CD4-positive, alpha-beta T cell treated with Interleukin-1 beta for 1 hour (primary cell): ENCODE measurements around the gene RASAL3.

Source experiments
- DNase-seq, 2 donors: peaks; one replicate each; pipeline ENCODE4 v3.0.0-alpha.2; 2020 to 2022

Gene RASAL3

GRCh38 chr19:15471639-15472101 lies 7.3 kb upstream of the RASAL3 start:
- DNase-seq: no peak

DNA sequence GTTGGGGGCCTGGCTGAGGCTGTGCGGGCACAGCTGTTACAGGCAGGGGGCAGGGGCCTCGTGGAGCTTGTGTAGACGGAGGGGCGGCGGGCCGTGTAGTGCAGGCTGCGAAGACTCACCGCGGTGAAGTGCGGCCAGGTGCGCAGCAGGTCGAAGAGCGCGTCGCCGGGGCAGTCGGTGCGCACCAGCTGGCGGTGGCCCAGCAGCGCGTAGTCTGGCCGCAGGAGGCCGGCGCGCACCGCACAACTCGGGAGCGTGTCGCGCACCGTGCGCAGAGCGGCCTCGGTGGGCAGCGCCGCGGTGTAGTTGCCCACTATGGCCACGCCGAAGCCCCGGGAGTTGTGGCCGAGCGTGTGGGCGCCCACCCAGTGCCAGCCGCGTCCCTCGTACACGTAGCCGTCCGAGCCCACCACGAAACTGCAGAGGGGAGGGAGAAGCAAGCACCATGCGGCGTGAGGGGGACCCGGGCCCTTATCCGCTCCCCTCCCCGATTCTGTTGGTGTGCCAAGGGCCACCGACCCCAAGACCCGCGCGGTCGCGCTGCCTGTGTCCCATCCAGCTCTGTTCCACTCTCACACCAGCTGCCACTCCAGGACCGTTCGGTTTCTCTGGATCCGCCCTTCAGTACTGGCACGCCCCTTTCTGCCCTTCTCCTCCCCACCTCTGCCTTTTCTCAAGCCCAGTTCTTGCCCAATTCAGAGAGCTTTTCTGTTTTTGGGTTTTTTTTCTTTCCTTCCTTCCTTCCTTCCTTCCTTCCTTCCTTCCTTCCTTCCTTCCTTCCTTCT lies 5.4 kb upstream of the RASAL3 start:
- peak in 1 of 2 donors; percentile 37 for DNase-seq

DNA sequence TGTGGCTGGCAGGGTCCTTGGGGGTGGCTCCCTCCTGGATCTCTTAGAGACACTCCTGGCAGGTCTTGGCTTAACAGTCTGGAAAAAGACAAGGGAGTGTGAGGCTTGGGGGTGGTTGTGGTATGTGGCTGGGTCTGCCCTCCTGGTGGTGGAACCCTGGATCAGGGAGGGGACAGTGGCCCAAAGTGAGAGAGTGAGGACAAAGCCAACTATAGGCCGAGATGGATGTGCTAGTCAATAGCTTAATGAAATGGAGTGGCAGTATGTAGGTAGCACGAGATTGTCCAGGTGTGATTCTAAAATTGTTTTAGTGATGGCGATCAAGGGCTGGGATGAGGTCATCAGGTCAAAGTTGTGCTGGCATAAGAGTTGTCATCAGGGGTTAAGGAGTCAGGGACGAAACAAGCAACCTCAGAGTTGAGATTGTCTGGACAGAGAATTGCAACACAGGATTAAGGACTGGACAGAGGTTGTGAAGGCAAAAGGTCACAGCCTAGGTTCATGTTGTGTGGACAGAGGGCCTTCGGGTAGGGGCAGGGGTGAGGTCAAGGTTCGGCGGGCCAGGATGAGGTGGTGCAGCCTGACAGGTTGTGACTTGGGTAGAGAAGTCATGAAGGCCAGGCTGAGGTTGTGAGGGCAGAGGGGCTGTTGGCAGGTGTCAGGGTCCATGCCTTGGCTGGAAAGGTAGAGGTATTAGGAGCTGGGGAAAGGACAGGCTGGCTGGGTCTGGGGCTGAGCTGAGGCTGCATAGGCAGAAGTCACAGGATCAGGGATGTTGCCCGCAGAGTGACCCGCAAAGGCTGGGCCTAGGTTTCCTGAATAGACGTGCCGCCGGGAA lies 4.5 kb upstream of the RASAL3 start:
- DNase-seq: no peak

DNA sequence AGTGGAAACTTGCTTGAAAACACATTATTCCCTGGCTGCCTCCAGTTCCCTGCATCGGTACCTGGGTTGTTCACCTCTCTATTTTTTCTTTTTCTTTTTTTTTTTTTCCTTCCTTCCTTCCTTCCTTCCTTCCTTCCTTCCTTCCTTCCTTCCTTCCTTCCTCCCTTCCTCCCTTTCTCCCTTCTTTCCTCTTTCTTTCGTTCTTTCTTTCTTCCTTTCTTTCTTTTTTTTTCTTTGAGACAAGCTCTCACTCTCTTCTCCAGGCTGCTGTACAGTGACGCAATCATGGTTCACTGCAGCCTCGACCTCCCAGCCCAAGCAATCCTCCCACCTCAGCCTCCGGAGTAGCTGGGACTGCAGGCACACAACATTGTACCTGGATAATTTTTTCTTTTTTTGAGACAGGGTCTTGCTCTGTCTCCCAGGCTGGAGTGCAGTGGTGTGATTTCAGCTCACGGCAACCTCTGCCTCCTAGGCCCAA lies 3.4 kb upstream of the RASAL3 start:
- no peak for DNase-seq

DNA sequence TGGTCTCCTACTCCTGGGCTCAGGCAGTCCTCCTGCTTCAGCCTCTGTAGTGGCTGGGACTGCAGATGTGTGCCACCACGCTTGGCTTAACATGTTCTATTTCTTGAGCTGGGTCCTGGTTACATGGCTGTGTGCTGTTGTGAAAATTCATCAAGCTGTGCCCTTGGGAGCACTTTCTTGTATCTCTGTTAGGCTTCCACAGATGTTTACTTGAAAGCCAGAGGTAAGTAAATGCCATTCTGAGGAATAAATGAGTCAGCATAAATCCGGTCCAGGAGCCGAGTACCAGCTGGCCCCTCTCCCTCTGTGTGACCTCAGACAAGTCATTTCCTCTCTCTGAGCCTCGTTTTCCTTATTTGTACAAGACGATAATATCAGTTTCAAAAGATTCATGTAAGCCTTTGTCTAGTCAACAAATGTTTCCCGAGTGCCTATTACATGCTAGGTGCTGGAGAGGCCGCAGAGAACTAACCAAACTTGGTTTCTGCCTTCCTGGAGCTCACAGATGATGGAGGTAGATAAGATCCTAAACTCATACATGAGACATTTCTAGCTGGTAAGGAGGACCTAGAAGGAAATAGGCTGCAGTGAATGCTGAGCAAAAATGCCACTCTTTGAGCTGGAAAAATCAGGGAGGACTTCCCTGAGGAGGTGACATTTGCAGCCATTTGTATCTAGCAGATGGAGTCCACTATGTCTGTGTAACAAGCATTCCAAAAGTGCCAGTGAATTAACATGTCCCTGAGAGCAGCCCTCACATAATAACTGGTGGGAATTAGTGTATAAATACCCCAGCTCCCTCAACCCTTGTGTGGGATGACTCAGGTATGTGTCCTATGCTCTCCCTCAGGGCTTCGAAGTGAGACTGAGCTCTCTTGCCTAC lies 2.7 kb upstream of the RASAL3 start:
- peak; percentile 52 to 72 for DNase-seq

DNA sequence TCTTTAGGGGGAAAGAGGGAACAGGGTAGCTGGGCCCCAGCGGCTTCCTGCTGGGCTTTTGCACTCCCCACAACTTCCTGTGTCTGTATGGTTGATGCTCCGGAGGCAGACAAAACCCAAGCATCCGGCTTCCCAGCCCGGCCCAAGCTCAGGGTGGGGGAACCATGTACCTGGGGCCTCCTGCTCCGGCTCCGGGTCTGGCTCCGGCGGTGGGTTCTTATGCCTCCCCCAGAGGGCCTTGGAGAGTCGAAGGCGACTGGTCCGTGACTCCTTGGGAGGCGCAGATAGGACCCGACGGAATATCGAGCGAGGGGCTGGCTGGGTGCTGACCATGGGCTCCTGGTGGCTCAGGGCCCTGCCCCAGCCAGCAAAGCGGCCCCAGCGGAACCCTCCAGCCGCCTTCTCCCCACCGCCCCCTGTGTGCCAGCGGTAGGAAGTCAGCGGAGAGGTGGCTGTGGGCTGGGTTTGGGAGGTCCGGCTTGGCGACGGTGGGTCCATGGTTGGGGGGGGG lies 428 bp downstream of the RASAL3 start:
- DNase-seq: peak; percentile 79 to 84

GRCh38 chr19:15461694-15462093 lies 2.6 kb downstream of the RASAL3 start:
- DNase-seq: no peak

- no peak for DNase-seq
These were observed 6.5 kb downstream of the RASAL3 start for GRCh38 chr19:15457701-15458484.

GRCh38 chr19:15456871-15457700 lies 7.3 kb downstream of the RASAL3 start:
- no peak for DNase-seq

- no peak for DNase-seq
These were observed 7.9 kb downstream of the RASAL3 start for GRCh38 chr19:15456441-15456840.

GRCh38 chr19:15455996-15456395 lies 8.3 kb downstream of the RASAL3 start:
- no peak for DNase-seq

GRCh38 chr19:15453906-15454860 lies 10.2 kb downstream of the RASAL3 start:
- DNase-seq: no peak

- DNase-seq: no peak
These were observed 11.2 kb downstream of the RASAL3 start for GRCh38 chr19:15453091-15453578.

DNA sequence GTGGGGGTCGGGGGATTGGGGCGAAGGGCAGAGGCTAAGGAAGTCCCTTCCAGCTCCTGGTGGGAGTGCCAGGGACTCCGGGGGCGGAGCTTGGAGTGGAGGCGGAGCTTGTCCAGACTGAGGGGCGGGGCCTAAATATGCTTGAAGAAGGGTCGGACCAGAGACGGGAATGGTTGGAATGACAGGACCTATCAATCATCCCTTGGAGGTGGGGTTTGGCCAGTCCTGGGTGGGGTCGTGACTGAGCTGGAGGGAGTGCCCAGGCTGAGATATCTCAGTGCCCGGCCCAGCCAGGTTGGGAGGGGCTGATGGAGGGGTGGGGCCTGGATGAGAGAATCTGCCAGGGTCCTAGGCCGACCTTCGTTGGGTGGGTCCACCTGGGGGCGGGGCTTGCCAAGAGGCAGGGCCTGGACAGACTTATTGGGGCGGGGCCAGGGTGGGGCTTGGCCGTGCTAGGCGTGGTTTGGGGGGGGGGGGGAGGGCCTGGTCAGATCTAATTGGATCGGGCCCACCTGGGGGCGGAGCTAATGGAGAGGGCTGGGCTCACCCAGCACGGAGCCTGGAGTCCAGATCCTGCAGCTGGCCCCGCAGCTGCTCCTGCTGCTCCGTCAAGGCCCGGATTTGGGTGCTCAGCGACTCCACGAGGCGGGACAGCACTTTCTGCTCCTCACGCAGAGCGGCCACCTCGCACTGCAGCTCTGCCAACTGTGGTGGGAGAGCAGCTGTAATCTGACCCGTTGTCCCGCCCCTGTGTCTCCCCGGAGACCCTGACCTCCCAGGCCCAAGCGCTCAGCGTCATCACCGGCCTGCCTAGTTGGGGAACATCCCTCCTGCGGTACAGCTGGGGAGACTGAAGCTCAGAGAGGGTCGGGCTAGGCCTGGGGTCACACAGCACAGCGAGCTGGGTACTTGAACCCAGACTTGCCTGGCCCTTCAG lies 12.0 kb downstream of the RASAL3 start:
- no peak for DNase-seq

GRCh38 chr19:15450528-15450890 lies 13.8 kb downstream of the RASAL3 start:
- DNase-seq: no peak

- DNase-seq: peak; percentile 86 to 87
These were observed 14.5 kb downstream of the RASAL3 start, which contains the start of gene WIZ for GRCh38 chr19:15449620-15450527. Gene WIZ, minus strand, starts transcription at chr19:15449956. Its CDS starts 1,649 bp downstream, at chr19:15448307.
